ENCODE results near the gene CAMSAP2. TPM values are rescaled to one million over a fixed set of nuclear protein-coding genes. Genes with fewer than 3 reads are reported as not detected.

Gene CAMSAP2
- total RNA-seq, 2 donors from 2014 or later = 22.1 to 22.2 TPM

GRCh38 chr1:200751717-200752116 is 13.0 kb downstream of the CAMSAP2 start:
- Mint-ChIP-seq H3K27ac (no peak overlapping the region), H3K27me3 (ENCODE audit: insufficient read depth) (no peaks in the 10 kb centered on the region), H3K4me1 (no peaks in the 10 kb centered on the region), H3K9me3 (no peaks in the 10 kb centered on the region), H3K36me3 (ENCODE audit: low read depth) (peaks cover 19% of the 10 kb centered on the region), H3K4me3 (no peak overlapping the region)
- Histone ChIP-seq H3K27me3 (ENCODE audit: control insufficient read depth, insufficient read depth, low read length, poor library complexity, severe bottlenecking) (no peaks in the 10 kb centered on the region), H3K4me1 (ENCODE audit: control insufficient read depth, insufficient read depth, low read length) (no peaks in the 10 kb centered on the region), H3K9me3 (ENCODE audit: control insufficient read depth, low read length) (no peaks in the 10 kb centered on the region), H3K9ac (ENCODE audit: extremely low read depth, low read length, poor library complexity, severe bottlenecking) (no peak overlapping the region), H3K36me3 (ENCODE audit: control insufficient read depth, insufficient read depth, low read length) (peaks cover 3% of the 10 kb centered on the region), H3K27ac (ENCODE audit: low read depth, low read length) (no peak overlapping the region), H3K4me3 (ENCODE audit: low read length) (no peak overlapping the region)
- WGBS, 2 experiments (ENCODE audit: insufficient coverage in 1 of 2, insufficient read length in 1 of 2) = 95 to 100% methylated on average over 2 of the region's 2 CpGs
- no peak for TF ChIP-seq CTCF (conservative IDR thresholded peaks at IDR 0.05)
- no peak for DNase-seq

GRCh38 chr1:200753650-200754198 is 15.0 kb downstream of the CAMSAP2 start:
- no peak for DNase-seq
- no peaks in the 10 kb centered on the region for H3K9me3 ChIP-seq (ENCODE audit: control insufficient read depth, low read length)
- H3K36me3 ChIP-seq (ENCODE audit: control insufficient read depth, insufficient read depth, low read length) = no peaks in the 10 kb centered on the region
- no peak for TF ChIP-seq CTCF (conservative IDR thresholded peaks at IDR 0.05)
- no peaks in the 10 kb centered on the region for H3K27me3 ChIP-seq (ENCODE audit: control insufficient read depth, insufficient read depth, low read length, poor library complexity, severe bottlenecking)
- no peak overlapping the region for H3K9ac ChIP-seq (ENCODE audit: extremely low read depth, low read length, poor library complexity, severe bottlenecking)
- Mint-ChIP-seq H3K9me3 (no peaks in the 10 kb centered on the region), H3K36me3 (ENCODE audit: low read depth) (peaks cover 10% of the 10 kb centered on the region), H3K27ac (no peak overlapping the region), H3K4me3 (no peak overlapping the region), H3K4me1 (no peaks in the 10 kb centered on the region), H3K27me3 (ENCODE audit: insufficient read depth) (no peaks in the 10 kb centered on the region)
- H3K4me1 ChIP-seq (ENCODE audit: control insufficient read depth, insufficient read depth, low read length) = no peaks in the 10 kb centered on the region
- H3K4me3 ChIP-seq (ENCODE audit: low read length) = no peak overlapping the region
- H3K27ac ChIP-seq (ENCODE audit: low read depth, low read length) = no peak overlapping the region
- 95 to 96% methylated on average over 2 to 4 of the region's 5 CpGs for WGBS, 2 experiments (ENCODE audit: insufficient coverage in 1 of 2, insufficient read length in 1 of 2)

- no peak for DNase-seq
- no peaks in the 10 kb centered on the region for H3K4me1 Mint-ChIP-seq
- WGBS, 2 experiments (ENCODE audit: insufficient coverage in 1 of 2, insufficient read length in 1 of 2) = 98 to 100% methylated on average over 3 of the region's 3 CpGs
- no peak for TF ChIP-seq CTCF (conservative IDR thresholded peaks at IDR 0.05)
- Histone ChIP-seq H3K27me3 (ENCODE audit: control insufficient read depth, insufficient read depth, low read length, poor library complexity, severe bottlenecking) (no peaks in the 10 kb centered on the region), H3K27ac (ENCODE audit: low read depth, low read length) (no peak overlapping the region), H3K9me3 (ENCODE audit: control insufficient read depth, low read length) (no peaks in the 10 kb centered on the region), H3K4me3 (ENCODE audit: low read length) (no peak overlapping the region), H3K9ac (ENCODE audit: extremely low read depth, low read length, poor library complexity, severe bottlenecking) (no peak overlapping the region), H3K36me3 (ENCODE audit: control insufficient read depth, insufficient read depth, low read length) (no peaks in the 10 kb centered on the region), H3K4me1 (ENCODE audit: control insufficient read depth, insufficient read depth, low read length) (no peaks in the 10 kb centered on the region)
- no peak overlapping the region for H3K27ac Mint-ChIP-seq
- H3K4me3 Mint-ChIP-seq = no peak overlapping the region
- H3K9me3 Mint-ChIP-seq = no peaks in the 10 kb centered on the region
- H3K36me3 Mint-ChIP-seq (ENCODE audit: low read depth) = peaks cover 5% of the 10 kb centered on the region
- H3K27me3 Mint-ChIP-seq (ENCODE audit: insufficient read depth) = no peaks in the 10 kb centered on the region
Measured at GRCh38 chr1:200755456-200755855, 16.8 kb downstream of the CAMSAP2 start.
